ENCODE results near the gene ZDHHC13.

ZDHHC13 gene

DNA sequence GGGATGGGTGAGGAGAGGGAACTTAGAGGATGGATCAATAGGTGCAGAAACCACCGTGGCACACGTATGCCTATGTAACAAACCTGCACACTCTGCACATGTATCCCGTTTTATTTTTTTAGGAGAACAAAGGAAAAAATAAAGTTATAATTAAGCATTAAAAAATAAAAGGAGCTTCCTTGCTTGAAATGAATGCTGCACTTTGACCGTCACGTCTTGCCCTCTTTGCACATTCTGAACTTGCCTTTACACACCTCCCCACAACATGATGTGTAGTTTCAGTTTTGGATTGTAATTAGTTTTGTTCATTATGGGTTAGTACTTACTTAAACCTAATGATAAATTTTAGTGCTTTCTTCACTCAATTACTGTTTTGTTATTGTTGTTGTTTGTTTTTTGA, 87.9 kb downstream of the ZDHHC13 start:
- DNase-seq (ENCODE audit: low read depth in 2 of 2): no peak

DNA sequence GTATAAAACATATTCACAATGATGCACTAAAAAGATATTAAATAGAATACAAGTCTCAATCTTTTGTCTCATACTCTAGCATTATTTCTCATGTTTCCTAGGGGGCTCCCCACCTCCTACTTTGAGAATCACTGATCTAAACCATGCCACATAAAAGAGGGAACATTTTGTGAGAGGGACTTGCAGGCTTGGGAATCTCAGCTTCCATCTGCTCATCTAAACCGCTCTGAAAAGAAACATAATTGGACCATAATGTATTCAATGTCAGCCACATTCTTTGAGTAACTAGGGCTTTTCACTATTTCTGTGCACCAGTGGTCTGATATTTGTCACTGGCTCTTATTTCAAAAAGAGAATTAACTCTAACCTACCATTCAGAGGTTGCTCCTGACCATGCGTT, 91.2 kb downstream of the ZDHHC13 start:
- DNase-seq (ENCODE audit: low read depth in 2 of 2): no peak

DNA sequence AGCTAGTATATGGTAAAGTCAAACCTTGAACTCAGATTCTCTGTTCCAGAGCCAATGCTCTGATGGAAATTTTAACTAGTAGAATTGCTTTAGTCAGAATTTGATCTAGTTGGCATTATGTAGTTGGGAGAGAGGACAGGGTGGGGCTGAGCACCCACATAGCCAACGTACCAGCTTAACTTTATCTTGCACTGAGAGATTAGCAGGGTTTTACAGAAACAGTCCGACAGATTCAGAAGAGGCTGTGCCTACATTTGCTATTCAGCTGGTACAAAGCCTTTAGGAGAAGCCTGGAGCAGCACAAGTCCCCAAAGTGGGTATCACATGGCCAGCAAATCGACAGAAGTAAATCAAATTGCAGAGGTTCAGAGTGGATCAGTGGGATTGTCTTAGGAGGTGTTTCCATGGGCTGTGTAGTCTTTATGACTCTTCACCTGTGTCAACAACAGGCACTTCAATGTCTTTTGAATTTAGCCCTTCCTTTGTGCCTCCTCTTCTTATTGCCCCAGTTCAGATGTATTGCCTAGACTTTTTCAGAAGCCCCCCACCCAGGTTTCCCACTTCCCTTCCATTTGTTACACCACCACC, 92.1 kb downstream of the ZDHHC13 start:
- DNase-seq (ENCODE audit: low read depth in 2 of 2): no peak

DNA sequence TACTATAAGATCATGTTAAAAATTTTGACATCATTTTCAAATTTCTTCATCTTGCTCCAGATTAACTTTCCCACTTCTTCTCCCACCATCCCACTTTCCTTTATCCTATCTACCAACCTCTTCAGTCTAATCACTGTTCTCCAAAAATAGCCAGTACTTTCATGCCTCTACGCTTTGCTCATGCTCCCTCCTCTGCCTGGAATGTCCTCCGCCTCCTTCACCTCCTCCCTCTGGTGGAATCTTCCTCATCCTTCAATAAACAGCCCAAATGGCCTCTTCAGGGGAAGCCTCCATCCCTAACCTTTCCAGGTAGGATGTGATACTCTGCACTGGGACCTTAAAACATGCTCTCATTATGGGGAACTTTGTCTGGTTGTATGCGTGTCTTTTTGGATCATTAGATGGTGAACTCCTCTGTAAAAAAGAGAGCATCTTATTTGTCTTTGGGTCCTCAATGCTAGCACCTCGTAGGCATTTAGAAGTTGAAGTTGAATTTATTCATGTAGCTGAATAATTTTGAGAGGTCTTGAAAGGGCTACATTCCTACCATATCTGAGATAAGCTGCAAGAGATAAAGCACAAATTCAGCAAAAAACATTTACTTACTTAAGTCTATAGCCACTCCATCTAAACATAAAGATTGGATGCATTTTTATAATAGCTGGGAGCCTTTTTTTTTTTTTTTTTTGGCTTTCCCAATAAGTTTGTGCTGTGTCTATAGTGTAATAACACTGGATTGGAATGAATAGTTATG, 92.8 kb downstream of the ZDHHC13 start:
- no peak for DNase-seq (ENCODE audit: low read depth in 2 of 2)

GRCh38 chr11:19216021-19216420, 99.1 kb downstream of the ZDHHC13 start:
- no peak for DNase-seq (ENCODE audit: low read depth in 2 of 2)

- DNase-seq (ENCODE audit: low read depth in 2 of 2): no peak
Observed at GRCh38 chr11:19216709-19217374, 99.9 kb downstream of the ZDHHC13 start.

DNA sequence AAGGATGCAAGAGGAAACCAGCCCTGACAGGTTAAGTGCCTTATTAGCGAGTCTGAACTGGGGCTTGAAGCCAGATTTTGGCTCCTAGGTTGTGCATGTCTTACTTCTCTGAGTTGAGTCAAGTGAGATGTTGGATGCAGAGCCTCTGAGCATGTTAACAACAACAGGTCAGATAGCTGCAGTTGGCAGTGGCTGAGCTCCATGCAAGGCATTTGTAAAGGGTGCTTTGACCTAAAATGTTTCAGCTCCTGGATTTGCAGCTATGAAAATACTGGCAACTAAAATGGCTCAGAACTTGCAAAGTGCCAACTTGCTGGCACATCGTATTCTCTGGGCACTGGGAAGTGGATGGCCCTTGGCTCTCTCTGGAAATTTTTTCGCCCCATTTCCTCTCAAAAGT, 101.2 kb downstream of the ZDHHC13 start:
- no peak for DNase-seq (ENCODE audit: low read depth in 2 of 2)

- no peak for DNase-seq (ENCODE audit: low read depth in 2 of 2)
Observed at GRCh38 chr11:19218786-19219460, 102.0 kb downstream of the ZDHHC13 start.

GRCh38 chr11:19220903-19221724, 104.1 kb downstream of the ZDHHC13 start:
- no peak for DNase-seq (ENCODE audit: low read depth in 2 of 2)

DNA sequence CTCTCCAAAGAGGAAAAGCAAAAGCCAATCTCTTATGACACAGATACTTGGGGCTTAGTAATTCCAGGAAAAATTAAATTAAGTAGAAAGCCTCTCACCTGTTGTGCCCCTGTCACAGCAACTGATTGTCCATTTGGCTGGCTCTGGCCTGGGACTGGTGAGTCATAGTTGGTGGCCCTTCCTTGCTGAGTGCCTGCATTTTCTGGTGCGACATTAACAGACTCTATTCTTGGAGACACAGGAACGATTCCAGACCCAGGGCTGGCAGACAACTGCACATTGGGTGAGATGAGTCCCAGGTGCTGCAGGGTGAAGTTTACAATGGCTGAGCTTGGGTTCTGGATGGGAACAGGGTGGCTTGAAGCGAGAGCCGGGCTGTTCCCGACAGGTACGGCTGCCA, 108.2 kb downstream of the ZDHHC13 start:
- DNase-seq (ENCODE audit: low read depth in 2 of 2): no peak

GRCh38 chr11:19225581-19225980, 108.6 kb downstream of the ZDHHC13 start:
- no peak for DNase-seq (ENCODE audit: low read depth in 2 of 2)
